Gastrocnemius medialis (tissue), 4 donors: ENCODE data around the gene TPTE2. TPM values are rescaled to one million over a fixed set of nuclear protein-coding genes. Genes with fewer than 3 reads are reported as not detected.
"Not testable (repeated sequence)": the region's sequence is repeated elsewhere in the genome, so short reads cannot be mapped to it uniquely, and the experiment has no call there.

Experiments used
- ATAC-seq, 2 donors: fragments of 150-250 bp; one replicate each; pipeline ENCODE4 v1.9.1; 2016
- DNase-seq, 2 donors: peaks; one replicate each; pipeline ENCODE4 v3.0.0-alpha.2; 2019
- H3K27ac ChIP-seq, 4 donors: fragments of 200-600 bp; sonication (generic); 1 replicate in 1 of 4; 2 replicates in 3 of 4; pipeline ENCODE4 v1.5.1; 2016 to 2018; ENCODE audit warnings: mild to moderate bottlenecking in 2 of 4, moderate library complexity in 1 of 4
- H3K27me3 ChIP-seq, 3 donors: fragments of 200-600 bp; sonication (generic) in 2 of 3; 1 replicate in 1 of 3; 2 replicates in 2 of 3; pipeline versions ENCODE4 v1.5.1 to v1.6.0; 2016 to 2019; ENCODE audit warnings: mild to moderate bottlenecking in 1 of 3, moderate library complexity in 1 of 3
- H3K36me3 ChIP-seq, 2 donors: fragments of 200-600 bp; sonication (generic) in 1 of 2; one replicate each; pipeline ENCODE4 v1.5.1; 2017 to 2018
- H3K4me1 ChIP-seq, 2 donors: fragments of 200-600 bp; sonication (generic) in 1 of 2; one replicate each; pipeline ENCODE4 v1.5.1; 2016 to 2017; ENCODE audit warnings: mild to moderate bottlenecking in 2 of 2
- H3K4me3 ChIP-seq, 4 donors: fragments of 200-600 bp; sonication (generic) in 3 of 4; 1 replicate in 1 of 4; 2 replicates in 3 of 4; pipeline ENCODE4 v1.5.1; 2016 to 2019; ENCODE audit warnings: mild to moderate bottlenecking in 2 of 4
- H3K9me3 ChIP-seq, 3 donors: fragments of 200-600 bp; sonication (generic) in 2 of 3; 1 replicate in 1 of 3; 2 replicates in 2 of 3; pipeline ENCODE4 v1.5.1; 2016 to 2019
- CTCF ChIP-seq, 5 experiments: fragments of 450-650 bp in 3 of 5; fragments of 200-600 bp in 2 of 5; sonication (generic) in 2 of 5; IDR thresholded peaks in 4 of 5; conservative IDR thresholded peaks in 1 of 5; 1 replicate in 4 of 5; 2 replicates in 1 of 5; pipeline ENCODE4 v1.5.1; 2016 to 2019; ENCODE audit warnings: antibody characterized with exemption in 5 of 5, mild to moderate bottlenecking in 3 of 5, moderate library complexity in 3 of 5
- POLR2A ChIP-seq, 2 donors: fragments of 450-650 bp; IDR thresholded peaks; one replicate each; pipeline ENCODE4 v1.6.1; 2017; ENCODE audit warnings: antibody characterized with exemption in 2 of 2, mild to moderate bottlenecking in 2 of 2, moderate library complexity in 2 of 2
- in situ Hi-C, 4 donors: fragments of 200-750 bp; cut with MboI; loops; one replicate each; pipeline versions ENCODE4 v1.15.0 to v1.8.0; 2017; ENCODE audit warnings: low sequenced_read_pairs in 4 of 4
- intact Hi-C: fragments of 100-400 bp; cut with DNase I; formaldehyde crosslinking; loops from one replicate; pipeline ENCODE4 v1.15.1; 2023; ENCODE audit warnings: low total_unique reads
- total RNA-seq, 4 donors: library from RNA; depleted of rRNA; stranded (reverse); fragments of >200 nt; gene quantifications; one replicate each; pipeline versions ENCODE4 v1.1.0 to v1.2.3, GENCODE V29; 2016

TPTE2 gene
- total RNA-seq: not detected

- in situ Hi-C loops, intact Hi-C loops, H3K27me3 ChIP-seq, H3K4me1 ChIP-seq, H3K9me3 ChIP-seq, H3K36me3 ChIP-seq, ATAC-seq, DNase-seq, H3K4me3 ChIP-seq, H3K27ac ChIP-seq: not testable (repeated sequence)
These were observed at the start of gene TPTE2 for GRCh38 chr13:19561127-19561582. Gene TPTE2 (minus strand): TSS chr13:19561532. CDS start chr13:19503234, 58,298 bp downstream.

GRCh38 chr13:19607523-19608078 lies 46.3 kb upstream of the TPTE2 start:
- intact Hi-C loops: no loop called here
- no peaks in the 10 kb centered on the region for H3K4me1 ChIP-seq
- DNase-seq (no peak), ATAC-seq (no peak)
- no peak overlapping the region for H3K4me3 ChIP-seq
- H3K27me3 ChIP-seq: peaks cover 19 to 26% (median 21%) of the 10 kb centered on the region in 3 donors
- TF ChIP-seq CTCF (IDR thresholded peaks at IDR 0.05 in 4 of 5, conservative IDR thresholded peaks at IDR 0.05 in 1 of 5): no peak
- TF ChIP-seq POLR2A (IDR thresholded peaks at IDR 0.05): no peak
- no peaks in the 10 kb centered on the region for H3K9me3 ChIP-seq
- no peak overlapping the region for H3K27ac ChIP-seq
- no peaks in the 10 kb centered on the region for H3K36me3 ChIP-seq
- in situ Hi-C loops: no loop called here

- H3K4me1 ChIP-seq: peaks cover 0 to 4% of the 10 kb centered on the region in 2 donors
- peaks cover 25 to 34% (median 29%) of the 10 kb centered on the region in 3 donors for H3K27me3 ChIP-seq
- intact Hi-C loops (no loop called here), in situ Hi-C loops (no loop called here)
- no peak overlapping the region for H3K4me3 ChIP-seq
- H3K36me3 ChIP-seq: no peaks in the 10 kb centered on the region
- H3K9me3 ChIP-seq: no peaks in the 10 kb centered on the region
- TF ChIP-seq CTCF (IDR thresholded peaks at IDR 0.05 in 4 of 5, conservative IDR thresholded peaks at IDR 0.05 in 1 of 5): no peak
- TF ChIP-seq POLR2A (IDR thresholded peaks at IDR 0.05): no peak
- no peak for ATAC-seq
- DNase-seq: no peak
- H3K27ac ChIP-seq: no peak overlapping the region
These were observed 45.4 kb upstream of the TPTE2 start for GRCh38 chr13:19606737-19607136.

GRCh38 chr13:19606152-19606551 lies 44.8 kb upstream of the TPTE2 start:
- intact Hi-C loops (no loop called here), in situ Hi-C loops (no loop called here)
- no peaks in the 10 kb centered on the region for H3K36me3 ChIP-seq
- peaks cover 0 to 4% of the 10 kb centered on the region in 2 donors for H3K4me1 ChIP-seq
- TF ChIP-seq CTCF (IDR thresholded peaks at IDR 0.05 in 4 of 5, conservative IDR thresholded peaks at IDR 0.05 in 1 of 5): no peak
- no peak for TF ChIP-seq POLR2A (IDR thresholded peaks at IDR 0.05)
- ATAC-seq (no peak), DNase-seq (no peak)
- H3K27ac ChIP-seq: no peak overlapping the region
- no peaks in the 10 kb centered on the region for H3K9me3 ChIP-seq
- H3K4me3 ChIP-seq: no peak overlapping the region
- H3K27me3 ChIP-seq: peaks cover 29 to 40% (median 35%) of the 10 kb centered on the region in 3 donors

- Histone ChIP-seq H3K27me3 (peaks cover 31 to 42% (median 36%) of the 10 kb centered on the region in 3 donors), H3K27ac (no peak overlapping the region), H3K4me1 (peaks cover 0 to 4% of the 10 kb centered on the region in 2 donors), H3K36me3 (no peaks in the 10 kb centered on the region), H3K4me3 (no peak overlapping the region), H3K9me3 (no peaks in the 10 kb centered on the region)
- intact Hi-C loops (no loop called here), in situ Hi-C loops (no loop called here)
- TF ChIP-seq CTCF (IDR thresholded peaks at IDR 0.05 in 4 of 5, conservative IDR thresholded peaks at IDR 0.05 in 1 of 5) (no peak), POLR2A (IDR thresholded peaks at IDR 0.05) (no peak)
- ATAC-seq (no peak), DNase-seq (no peak)
These were observed 44.0 kb upstream of the TPTE2 start for GRCh38 chr13:19605161-19605955.
